IMR-90 (cell line): ENCODE results near the gene SPATA9. TPM values are rescaled to one million over a fixed set of nuclear protein-coding genes. Genes with fewer than 3 reads are reported as not detected.
A peak's percentile ranks its signal among the peaks of the same experiment; 100 is the strongest.

ENCODE experiments used
- ATAC-seq: fragments of 200-7000 bp; cut with Tn5 transposase; 2 replicates; pipeline ENCODE4 v1.9.1; 2020; ENCODE audit warnings: low read depth, mild to moderate bottlenecking, moderate library complexity
- BruUV-seq: library from RNA; stranded (reverse); fragments of 400-500 nt; replicated peaks from 2 replicates; lab custom pipeline; 2021; lab: Mats Ljungman, UMichigan
- CTCF ChIA-PET: fragments of 300-600 bp; formaldehyde crosslinking; extraction: SDS; loops from one replicate; lab custom pipeline; 2021; ENCODE audit warnings: antibody characterized with exemption; lab: Yijun Ruan, JAX
- POLR2A ChIA-PET: fragments of 300-600 bp; sonication (Branson Sonifier 250); formaldehyde crosslinking; loops from one replicate; lab custom pipeline; 2022; ENCODE audit warnings: antibody characterized with exemption; ENCODE audit not compliant: unreplicated experiment; lab: Charles Lee
- DNase-seq: peaks from one replicate; pipeline ENCODE4 v3.0.0; 2013
- H2AFZ ChIP-seq: replicated peaks from 2 replicates; pipeline ENCODE3; 2013; ENCODE audit warnings: low read length, mild to moderate bottlenecking; ENCODE audit not compliant: poor library complexity
- H2AK5ac ChIP-seq: 2 replicates; pipeline ENCODE4 v1.6.1; 2013; ENCODE audit warnings: low read depth, low read length, inconsistent platforms
- H2AK9ac ChIP-seq: replicated peaks from 2 replicates; pipeline ENCODE3; 2013; ENCODE audit warnings: mild to moderate bottlenecking, low read depth, low read length, moderate library complexity; ENCODE audit not compliant: poor library complexity
- H2BK120ac ChIP-seq: 2 replicates; pipeline ENCODE4 v1.6.1; 2013; ENCODE audit warnings: low read depth, low read length, inconsistent platforms
- H2BK15ac ChIP-seq: 3 replicates; pipeline ENCODE4 v1.6.1; 2013; ENCODE audit warnings: low read depth, low read length, inconsistent platforms
- H2BK20ac ChIP-seq: 2 replicates; pipeline ENCODE4 v1.6.1; 2013; ENCODE audit warnings: low read depth, mild to moderate bottlenecking, inconsistent platforms, low read length, moderate library complexity
- H2BK5ac ChIP-seq: 2 replicates; pipeline ENCODE4 v1.6.1; 2013; ENCODE audit warnings: mild to moderate bottlenecking, low read depth, low read length, inconsistent platforms; ENCODE audit not compliant: poor library complexity, severe bottlenecking
- H3K14ac ChIP-seq: replicated peaks from 2 replicates; pipeline ENCODE4 v1.6.1; 2013; ENCODE audit warnings: low read depth, low read length, inconsistent platforms
- H3K18ac ChIP-seq: 2 replicates; pipeline ENCODE4 v1.6.1; 2013; ENCODE audit warnings: low read depth, low read length, control low read depth
- H3K23ac ChIP-seq: 2 replicates; pipeline ENCODE4 v1.6.1; 2013; ENCODE audit warnings: low read depth, low read length, inconsistent platforms
- H3K27ac ChIP-seq: 2 replicates; pipeline ENCODE4 v1.5.1; 2013; ENCODE audit warnings: mild to moderate bottlenecking, control low read depth, low read length; ENCODE audit not compliant: insufficient read depth
- H3K27me3 ChIP-seq: 2 replicates; pipeline ENCODE4 v1.6.1; 2013; ENCODE audit warnings: low read length; ENCODE audit not compliant: control insufficient read depth, insufficient read depth
- H3K36me3 ChIP-seq: 2 replicates; pipeline ENCODE4 v1.6.1; 2013; ENCODE audit warnings: low read length, mixed read lengths; ENCODE audit not compliant: control insufficient read depth, insufficient read depth
- H3K4ac ChIP-seq: 2 replicates; pipeline ENCODE4 v1.6.1; 2013; ENCODE audit warnings: low read depth, low read length, inconsistent platforms
- H3K4me1 ChIP-seq: 2 replicates; pipeline ENCODE4 v1.6.1; 2013; ENCODE audit warnings: low read length, mixed read lengths; ENCODE audit not compliant: control insufficient read depth, insufficient read depth
- H3K4me2 ChIP-seq: 2 replicates; pipeline ENCODE4 v1.6.1; 2013; ENCODE audit warnings: low read depth, mild to moderate bottlenecking, control low read depth, low read length, moderate library complexity
- H3K4me3 ChIP-seq: 2 replicates; pipeline ENCODE4 v1.5.1; 2013; ENCODE audit warnings: low read depth, mild to moderate bottlenecking, control low read depth, low read length, moderate library complexity; ENCODE audit not compliant: insufficient read depth
- H3K56ac ChIP-seq: 2 replicates; pipeline ENCODE4 v1.6.1; 2013; ENCODE audit warnings: low read length, inconsistent platforms; ENCODE audit not compliant: insufficient read depth; ENCODE audit errors: extremely low read depth
- H3K79me1 ChIP-seq, 2 experiments: 2 replicates each; pipeline ENCODE4 v1.6.1; 2013; ENCODE audit warnings: low read length in 2 of 2, inconsistent platforms in 1 of 2, low read depth in 1 of 2
- H3K9ac ChIP-seq: 2 replicates; pipeline ENCODE4 v1.6.1; 2013; ENCODE audit warnings: low read depth, low read length, control low read depth
- H3K9me1 ChIP-seq: 2 replicates; pipeline ENCODE4 v1.6.1; 2013; ENCODE audit warnings: low read length, inconsistent platforms; ENCODE audit not compliant: insufficient read depth
- H3K9me3 ChIP-seq: 2 replicates; pipeline ENCODE4 v1.6.1; 2013; ENCODE audit warnings: low read length; ENCODE audit not compliant: control insufficient read depth, insufficient read depth
- H4K20me1 ChIP-seq: 2 replicates; pipeline ENCODE4 v1.6.1; 2013; ENCODE audit warnings: low read length, inconsistent platforms; ENCODE audit not compliant: insufficient read depth
- H4K5ac ChIP-seq: 2 replicates; pipeline ENCODE4 v1.6.1; 2013; ENCODE audit warnings: mild to moderate bottlenecking, low read depth, low read length, control low read depth
- H4K8ac ChIP-seq, 2 experiments: 2 replicates each; pipeline ENCODE4 v1.6.1; 2013; ENCODE audit warnings: low read depth in 2 of 2, low read length in 2 of 2, control low read depth in 1 of 2, inconsistent platforms in 1 of 2
- H4K91ac ChIP-seq: 2 replicates; pipeline ENCODE4 v1.6.1; 2013; ENCODE audit warnings: low read depth, low read length, inconsistent platforms; ENCODE audit not compliant: insufficient read depth
- BHLHE40 ChIP-seq: fragments of 150-350 bp; IDR thresholded peaks from 2 replicates; pipeline ENCODE4 v1.6.1; 2016; ENCODE audit warnings: mild to moderate bottlenecking, low read depth, low read length
- CHD1 ChIP-seq: IDR thresholded peaks from 2 replicates; pipeline ENCODE4 v1.6.1; 2012; ENCODE audit warnings: low read depth, low read length, improper control_type of control experiment
- MAFK ChIP-seq: IDR thresholded peaks from 2 replicates; pipeline ENCODE4 v1.6.1; 2012; ENCODE audit warnings: low read depth, low read length, improper control_type of control experiment
- MAZ ChIP-seq: IDR thresholded peaks from 2 replicates; pipeline ENCODE4 v1.6.1; 2012; ENCODE audit warnings: low read depth, mild to moderate bottlenecking, low read length, improper control_type of control experiment, moderate library complexity, borderline replicate concordance
- NFE2L2 ChIP-seq: fragments of 150-350 bp; IDR thresholded peaks from 2 replicates; pipeline ENCODE4 v1.6.1; 2016; ENCODE audit warnings: low read depth, mild to moderate bottlenecking, low read length
- POLR2A ChIP-seq: IDR thresholded peaks from 2 replicates; pipeline ENCODE4 v1.6.1; 2012; ENCODE audit warnings: mild to moderate bottlenecking, low read depth, low read length
- RCOR1 ChIP-seq: IDR thresholded peaks from 2 replicates; pipeline ENCODE4 v1.6.1; 2012; ENCODE audit warnings: mild to moderate bottlenecking, low read length, improper control_type of control experiment; ENCODE audit not compliant: insufficient replicate concordance
- RFX5 ChIP-seq: IDR thresholded peaks from 2 replicates; pipeline ENCODE4 v1.8.0; 2012; ENCODE audit warnings: low read depth, mild to moderate bottlenecking, low read length, moderate library complexity
- SMC3 ChIP-seq: fragments of 150-350 bp; IDR thresholded peaks from 2 replicates; pipeline ENCODE4 v1.6.1; 2016; ENCODE audit warnings: low read depth, mild to moderate bottlenecking, antibody characterized with exemption, low read length, moderate library complexity
- USF2 ChIP-seq: fragments of 150-350 bp; IDR thresholded peaks from 2 replicates; pipeline ENCODE4 v1.6.1; 2017; ENCODE audit warnings: mild to moderate bottlenecking, antibody characterized with exemption, low read length, low read depth
- WGBS, 2 experiments: methylation state at CpG; one replicate each; pipeline versions ENCODE4 v1.1.5 to v1.1.7; 2013; ENCODE audit warnings: missing lambda C conversion rate in 2 of 2; ENCODE audit not compliant: insufficient read length in 1 of 2; ENCODE audit errors: extremely low coverage in 2 of 2; 5-methylcytosine and 5-hydroxymethylcytosine counted together
- dilution Hi-C: fragments of 300-500 bp; cut with HindIII; formaldehyde crosslinking; loops from one replicate; pipeline ENCODE4 v1.14.3; 2018; ENCODE audit warnings: low sequenced_read_pairs; ENCODE audit not compliant: unreplicated experiment
- in situ Hi-C: fragments of 300-500 bp; cut with MboI; formaldehyde crosslinking; loops from 3 replicates; pipeline ENCODE4 v1.14.3; 2019; ENCODE audit warnings: low sequenced_read_pairs, inconsistent platforms, mixed read lengths
- intact Hi-C: fragments of 100-400 bp; cut with micrococcal nuclease; formaldehyde crosslinking; loops from 2 replicates; pipeline ENCODE4 v1.10.0; 2022
- polyA plus RNA-seq, 3 experiments: library from polyadenylated mRNA; depleted of rRNA; stranded (reverse); fragments of >200 nt; gene quantifications; 2 replicates each; pipeline ENCODE4 v1.2.3, GENCODE V29; 2012; ENCODE audit warnings: low replicate concordance in 1 of 3
- total RNA-seq: library from RNA; depleted of rRNA; stranded (reverse); fragments of >200 nt; gene quantifications from 2 replicates; pipeline ENCODE4 v1.2.3, GENCODE V29; 2012
- TF ChIP-seq, protein P1 (sequence below): fragments of 150-350 bp; IDR thresholded peaks from 2 replicates; pipeline ENCODE4 v1.6.1; 2016; ENCODE audit warnings: low read depth, mild to moderate bottlenecking, low read length, moderate library complexity, borderline replicate concordance

Gene SPATA9
- total and polyA plus RNA-seq, 2 of the 4 experiments (the other 2 are of a cell fraction), result 0.72 to 0.86 TPM

DNA sequence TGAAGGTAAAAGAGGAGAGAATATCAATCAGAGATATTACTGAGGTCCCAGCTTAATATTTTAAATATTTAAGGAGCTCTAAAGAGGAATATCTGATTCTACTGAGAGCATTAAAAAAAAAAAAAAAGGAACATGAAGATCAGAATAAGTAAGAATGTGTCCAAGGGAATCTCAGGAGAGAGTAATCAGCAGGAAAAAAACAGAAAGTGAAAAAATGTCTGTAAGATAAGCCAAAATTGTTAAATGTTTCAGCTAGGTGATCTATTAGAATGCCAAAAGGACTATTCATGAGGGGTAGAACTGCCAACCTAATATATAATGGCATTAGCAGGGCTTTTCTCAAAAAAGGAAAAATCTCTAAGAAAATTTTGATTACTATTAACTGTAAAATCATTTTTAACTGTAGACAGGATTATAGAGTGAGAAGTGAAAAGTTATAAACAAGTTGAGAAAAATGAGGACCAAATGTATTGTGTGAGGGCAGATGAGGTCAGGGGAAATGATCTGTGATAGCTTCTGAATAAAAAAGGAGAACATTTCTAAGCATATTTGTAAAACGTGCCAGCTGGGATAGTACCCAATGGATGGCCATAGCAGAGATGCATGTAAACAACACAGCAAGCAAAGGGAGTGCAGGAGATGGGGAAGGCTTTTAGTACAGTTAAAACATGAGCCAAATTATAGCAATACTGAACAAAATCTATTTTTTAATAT, 38.9 kb upstream of the SPATA9 start (continued):
- no peak for TF ChIP-seq NFE2L2

- H2BK5ac ChIP-seq, result peak overlapping the region; percentile 21
- no peaks in the 10 kb centered on the region for H3K79me1 ChIP-seq
- no peak overlapping the region for H4K91ac ChIP-seq
- no peaks in the 10 kb centered on the region for H3K27me3 ChIP-seq
- in situ Hi-C loops (no loop called here), intact Hi-C loops (no loop called here), dilution Hi-C loops (no loop called here)
- no peaks in the 10 kb centered on the region for H4K20me1 ChIP-seq
- no peak overlapping the region for H2AK9ac ChIP-seq
- POLR2A ChIA-PET, result no interaction called here
- H3K4me3 ChIP-seq, result no peak overlapping the region
- no peak overlapping the region for H3K56ac ChIP-seq
- no peak overlapping the region for H2BK120ac ChIP-seq
- H3K4ac ChIP-seq, result no peak overlapping the region
- no peak overlapping the region for H2AFZ ChIP-seq
- H2BK20ac ChIP-seq, result no peak overlapping the region
- H3K4me1 ChIP-seq, result peaks cover 14% of the 10 kb centered on the region
- no peaks in the 10 kb centered on the region for H3K9me3 ChIP-seq
- H3K18ac ChIP-seq, result peak overlapping the region; percentile 64; the same call in 1 of the 2 replicates
- H3K14ac ChIP-seq, result no peak overlapping the region
- H4K5ac ChIP-seq, result 0 out of 2 replicates have a peak overlapping the region, but pooled peaks have one; percentile 59
- WGBS, 2 experiments, result no CpG with 5 or more reads among the region's 3 CpGs
- H4K8ac ChIP-seq, result peak overlapping the region; percentile 9 to 37; a peak in 1 of 4 replicates
- no peak overlapping the region for H2BK15ac ChIP-seq
- CTCF ChIA-PET, result interaction anchor here (0.6 kb wide), 1 partner anchor 346 kb away, joined by 3 read pairs; no protein-coding TSS in a partner anchor
- no TSS peak for BruUV-seq
- H3K4me2 ChIP-seq, result peak overlapping the region; percentile 42
- H3K36me3 ChIP-seq, result no peaks in the 10 kb centered on the region
- peak; percentile 55 for DNase-seq
- no peak overlapping the region for H3K23ac ChIP-seq
- no peak overlapping the region; the same call in 1 of the 2 replicates for H3K27ac ChIP-seq
- no peak overlapping the region for H3K9ac ChIP-seq
- no peak overlapping the region for H2AK5ac ChIP-seq
- H3K9me1 ChIP-seq, result no peaks in the 10 kb centered on the region
- ATAC-seq, result peak; percentile 46
- no peak for TF ChIP-seq RFX5
- TF ChIP-seq RCOR1, result no peak
- no peak for TF ChIP-seq MAFK
- TF ChIP-seq NFE2L2, result no peak
- TF ChIP-seq MAZ, result no peak
- TF ChIP-seq, protein P1, sequence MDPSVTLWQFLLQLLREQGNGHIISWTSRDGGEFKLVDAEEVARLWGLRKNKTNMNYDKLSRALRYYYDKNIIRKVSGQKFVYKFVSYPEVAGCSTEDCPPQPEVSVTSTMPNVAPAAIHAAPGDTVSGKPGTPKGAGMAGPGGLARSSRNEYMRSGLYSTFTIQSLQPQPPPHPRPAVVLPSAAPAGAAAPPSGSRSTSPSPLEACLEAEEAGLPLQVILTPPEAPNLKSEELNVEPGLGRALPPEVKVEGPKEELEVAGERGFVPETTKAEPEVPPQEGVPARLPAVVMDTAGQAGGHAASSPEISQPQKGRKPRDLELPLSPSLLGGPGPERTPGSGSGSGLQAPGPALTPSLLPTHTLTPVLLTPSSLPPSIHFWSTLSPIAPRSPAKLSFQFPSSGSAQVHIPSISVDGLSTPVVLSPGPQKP, result no peak
- no peak for TF ChIP-seq USF2
- TF ChIP-seq CHD1, result no peak
- TF ChIP-seq POLR2A, result no peak
- no peak for TF ChIP-seq BHLHE40
- TF ChIP-seq SMC3, result no peak
Observed at GRCh38 chr5:95720094-95720786, 37.4 kb upstream of the SPATA9 start.
